Activated naive CD4-positive, alpha-beta T cell treated with anti-CD3 and anti-CD28 coated beads for 36 hours (primary cell): ENCODE data around the gene SMYD2. TPM values are rescaled to one million over a fixed set of nuclear protein-coding genes. Genes with fewer than 3 reads are reported as not detected.

Source experiments
- CTCF ChIA-PET: fragments of 350-600 bp; sonication (Branson Sonifier 250); formaldehyde crosslinking; loops from one replicate; lab custom pipeline; 2021; ENCODE audit warnings: antibody characterized with exemption; lab: Charles Lee
- DNase-seq: peaks from one replicate; pipeline ENCODE4 v3.0.0-alpha.2; 2020
- H3K27ac Mint-ChIP-seq: one replicate; pipeline ENCODE4 v1.8.0; 2021; ENCODE audit warnings: mild to moderate bottlenecking, mixed read lengths
- H3K27me3 Mint-ChIP-seq: one replicate; pipeline ENCODE4 v1.8.0; 2021; ENCODE audit warnings: low read depth, mixed read lengths
- H3K36me3 Mint-ChIP-seq: one replicate; pipeline ENCODE4 v1.8.0; 2021; ENCODE audit warnings: low read depth, mixed read lengths
- H3K4me1 Mint-ChIP-seq: one replicate; pipeline ENCODE4 v1.8.0; 2021; ENCODE audit warnings: low read depth, mixed read lengths
- H3K4me3 Mint-ChIP-seq: one replicate; pipeline ENCODE4 v1.8.0; 2021; ENCODE audit warnings: mild to moderate bottlenecking, moderate library complexity, mixed read lengths
- H3K9me3 Mint-ChIP-seq: one replicate; pipeline ENCODE4 v1.8.0; 2021; ENCODE audit warnings: mixed read lengths
- intact Hi-C: fragments of 100-400 bp; cut with micrococcal nuclease; formaldehyde crosslinking; loops from one replicate; pipeline ENCODE4 v1.15.1; 2023
- total RNA-seq, 2 experiments: library from RNA; stranded (reverse); gene quantifications; one replicate each; pipeline ENCODE4 v1.2.3, GENCODE V29; 2021

Gene SMYD2
- total RNA-seq, 2 experiments from 2014 or later = 33.4 to 38.4 TPM

- Mint-ChIP-seq H3K4me3 (no peak overlapping the region), H3K27ac (no peak overlapping the region), H3K9me3 (no peaks in the 10 kb centered on the region), H3K36me3 (peaks cover 31% of the 10 kb centered on the region), H3K4me1 (no peaks in the 10 kb centered on the region), H3K27me3 (no peaks in the 10 kb centered on the region)
- CTCF ChIA-PET = interaction anchor here (0.6 to 1.4 kb wide), 5 partner anchors 22 to 250 kb away, joined by 3 to 6 read pairs (median 4); no protein-coding TSS in a partner anchor
- DNase-seq = no peak
- intact Hi-C loops = loop anchor here (10.0 kb wide), 2 partner anchors 351 to 809 kb away; partner anchors contain the start of gene PROX1
Measured at GRCh38 chr1:214335567-214335966, 54.6 kb downstream of the SMYD2 start.

GRCh38 chr1:214337015-214337414 is 56.1 kb downstream of the SMYD2 start:
- H3K4me1 Mint-ChIP-seq = no peaks in the 10 kb centered on the region
- H3K4me3 Mint-ChIP-seq = no peak overlapping the region
- no peak for DNase-seq
- H3K36me3 Mint-ChIP-seq = peaks cover 34% of the 10 kb centered on the region
- H3K27me3 Mint-ChIP-seq = no peaks in the 10 kb centered on the region
- CTCF ChIA-PET = no interaction called here
- intact Hi-C loops = loop anchor here (10.0 kb wide), 2 partner anchors 352 to 808 kb away; partner anchors contain the start of gene PROX1
- no peaks in the 10 kb centered on the region for H3K9me3 Mint-ChIP-seq
- H3K27ac Mint-ChIP-seq = no peak overlapping the region

GRCh38 chr1:214337511-214337910 is 56.6 kb downstream of the SMYD2 start:
- intact Hi-C loops = loop anchor here (10.0 kb wide), 2 partner anchors 353 to 807 kb away; partner anchors contain the start of gene PROX1

GRCh38 chr1:214338212-214338611 is 57.3 kb downstream of the SMYD2 start:
- DNase-seq = no peak
- no peaks in the 10 kb centered on the region for H3K27me3 Mint-ChIP-seq
- intact Hi-C loops = loop anchor here (10.0 kb wide), 2 partner anchors 353 to 807 kb away; partner anchors contain the start of gene PROX1
- no peak overlapping the region for H3K4me3 Mint-ChIP-seq
- H3K27ac Mint-ChIP-seq = no peak overlapping the region
- no peaks in the 10 kb centered on the region for H3K4me1 Mint-ChIP-seq
- no peaks in the 10 kb centered on the region for H3K9me3 Mint-ChIP-seq
- H3K36me3 Mint-ChIP-seq = peaks cover 44% of the 10 kb centered on the region
- CTCF ChIA-PET = interaction anchor here (0.7 to 1.7 kb wide), 2 partner anchors 9 to 248 kb away, joined by 3 to 11 read pairs; no protein-coding TSS in a partner anchor

More at GRCh38 chr1:214337511-214337910, 56.6 kb downstream of the SMYD2 start:
- H3K27me3 Mint-ChIP-seq = no peaks in the 10 kb centered on the region
- H3K4me1 Mint-ChIP-seq = no peaks in the 10 kb centered on the region
- no peak overlapping the region for H3K4me3 Mint-ChIP-seq
- H3K27ac Mint-ChIP-seq = no peak overlapping the region
- DNase-seq = no peak
- peaks cover 39% of the 10 kb centered on the region for H3K36me3 Mint-ChIP-seq
- CTCF ChIA-PET = interaction anchor here (0.7 kb wide), 1 partner anchor 248 kb away, joined by 3 read pairs; no protein-coding TSS in a partner anchor
- H3K9me3 Mint-ChIP-seq = no peaks in the 10 kb centered on the region

GRCh38 chr1:214341459-214341858 is 60.5 kb downstream of the SMYD2 start:
- Mint-ChIP-seq H3K27me3 (no peaks in the 10 kb centered on the region), H3K4me1 (no peaks in the 10 kb centered on the region)
- CTCF ChIA-PET = interaction anchor here (1.8 to 3.8 kb wide), 2 partner anchors 9 to 80 kb away, joined by 5 to 15 read pairs; no protein-coding TSS in a partner anchor

GRCh38 chr1:214341932-214342331 is 61.0 kb downstream of the SMYD2 start:
- Mint-ChIP-seq H3K27ac (no peak overlapping the region), H3K9me3 (peaks cover 15% of the 10 kb centered on the region), H3K4me3 (no peak overlapping the region), H3K36me3 (peaks cover 51% of the 10 kb centered on the region), H3K27me3 (no peaks in the 10 kb centered on the region), H3K4me1 (no peaks in the 10 kb centered on the region)
- no peak for DNase-seq
- intact Hi-C loops = no loop called here
- CTCF ChIA-PET = interaction anchor here (1.8 to 3.8 kb wide), 2 partner anchors 9 to 80 kb away, joined by 5 to 15 read pairs; no protein-coding TSS in a partner anchor

More at GRCh38 chr1:214341459-214341858, 60.5 kb downstream of the SMYD2 start:
- no peak overlapping the region for H3K27ac Mint-ChIP-seq
- no peak for DNase-seq
- H3K9me3 Mint-ChIP-seq = peaks cover 15% of the 10 kb centered on the region
- intact Hi-C loops = no loop called here
- H3K36me3 Mint-ChIP-seq = peaks cover 55% of the 10 kb centered on the region
- H3K4me3 Mint-ChIP-seq = no peak overlapping the region

GRCh38 chr1:214342525-214342924 is 61.6 kb downstream of the SMYD2 start:
- CTCF ChIA-PET = interaction anchor here (1.8 to 3.8 kb wide), 2 partner anchors 10 to 81 kb away, joined by 5 to 15 read pairs; no protein-coding TSS in a partner anchor
- Mint-ChIP-seq H3K4me3 (no peak overlapping the region), H3K9me3 (peaks cover 15% of the 10 kb centered on the region), H3K27ac (no peak overlapping the region), H3K27me3 (no peaks in the 10 kb centered on the region), H3K36me3 (peaks cover 45% of the 10 kb centered on the region), H3K4me1 (no peaks in the 10 kb centered on the region)
- intact Hi-C loops = no loop called here
- DNase-seq = no peak

GRCh38 chr1:214344897-214345296 is 63.9 kb downstream of the SMYD2 start:
- DNase-seq = no peak

GRCh38 chr1:214349008-214349407 is 68.0 kb downstream of the SMYD2 start:
- H3K4me3 Mint-ChIP-seq = no peak overlapping the region
- CTCF ChIA-PET = interaction anchor here (1.7 to 1.9 kb wide), 3 partner anchors 17 to 88 kb away, joined by 5 to 8 read pairs (median 5); no protein-coding TSS in a partner anchor
- H3K4me1 Mint-ChIP-seq = no peaks in the 10 kb centered on the region
- H3K9me3 Mint-ChIP-seq = peaks cover 12% of the 10 kb centered on the region
- no peak overlapping the region for H3K27ac Mint-ChIP-seq
- intact Hi-C loops = no loop called here
- peaks cover 13% of the 10 kb centered on the region for H3K36me3 Mint-ChIP-seq
- DNase-seq = no peak
- no peaks in the 10 kb centered on the region for H3K27me3 Mint-ChIP-seq

More at GRCh38 chr1:214344897-214345296, 63.9 kb downstream of the SMYD2 start:
- CTCF ChIA-PET = interaction anchor here (1.3 to 1.9 kb wide), 2 partner anchors 13 to 83 kb away, joined by 6 to 9 read pairs; no protein-coding TSS in a partner anchor
- Mint-ChIP-seq H3K4me3 (no peak overlapping the region), H3K4me1 (no peaks in the 10 kb centered on the region), H3K9me3 (peaks cover 15% of the 10 kb centered on the region), H3K27me3 (no peaks in the 10 kb centered on the region), H3K27ac (no peak overlapping the region), H3K36me3 (peaks cover 39% of the 10 kb centered on the region)
- intact Hi-C loops = no loop called here

- Mint-ChIP-seq H3K27ac (no peak overlapping the region), H3K9me3 (peaks cover 5% of the 10 kb centered on the region), H3K4me3 (no peak overlapping the region), H3K4me1 (no peaks in the 10 kb centered on the region), H3K36me3 (peaks cover 6% of the 10 kb centered on the region), H3K27me3 (no peaks in the 10 kb centered on the region)
- no peak for DNase-seq
- CTCF ChIA-PET = interaction anchor here (1.1 to 1.9 kb wide), 4 partner anchors 18 to 234 kb away, joined by 3 to 8 read pairs (median 4); no protein-coding TSS in a partner anchor
- intact Hi-C loops = no loop called here
Measured at GRCh38 chr1:214349781-214350180, 68.8 kb downstream of the SMYD2 start.

- Mint-ChIP-seq H3K4me3 (no peak overlapping the region), H3K27me3 (no peaks in the 10 kb centered on the region), H3K4me1 (no peaks in the 10 kb centered on the region), H3K36me3 (peaks cover 1% of the 10 kb centered on the region), H3K27ac (no peak overlapping the region), H3K9me3 (no peaks in the 10 kb centered on the region)
- CTCF ChIA-PET = interaction anchor here (1.1 to 1.4 kb wide), 3 partner anchors 91 to 437 kb away, joined by 3 read pairs; no protein-coding TSS in a partner anchor
- intact Hi-C loops = no loop called here
- no peak for DNase-seq
Measured at GRCh38 chr1:214351551-214352277, 70.8 kb downstream of the SMYD2 start.

- Mint-ChIP-seq H3K9me3 (no peaks in the 10 kb centered on the region), H3K4me1 (no peaks in the 10 kb centered on the region), H3K4me3 (no peak overlapping the region), H3K36me3 (peaks cover 3% of the 10 kb centered on the region), H3K27ac (no peak overlapping the region), H3K27me3 (no peaks in the 10 kb centered on the region)
- intact Hi-C loops = no loop called here
- no peak for DNase-seq
- CTCF ChIA-PET = interaction anchor here (0.6 to 1.4 kb wide), 4 partner anchors 22 to 436 kb away, joined by 3 read pairs; no protein-coding TSS in a partner anchor
Measured at GRCh38 chr1:214352838-214353237, 71.9 kb downstream of the SMYD2 start.
